Measurements from ENCODE around the gene RESF1.

GRCh38 chr12:31984806-31985591 lies 25.8 kb downstream of the RESF1 start:
- TF ChIP-seq POLR2A (IDR thresholded peaks at IDR 0.05) = no peak
- TF ChIP-seq CTCF (IDR thresholded peaks at IDR 0.05) = no peak
